HG03280 (cell line): ENCODE measurements around the gene ADAP1.
"Not testable (repeated sequence)": the region's sequence is repeated elsewhere in the genome, so short reads cannot be mapped to it uniquely, and the experiment has no call there.

Source experiments
- ATAC-seq: cut with Tn5 transposase; IDR thresholded peaks from one replicate; pipeline ENCODE4 v1.9.1; 2021; ENCODE audit warnings: mild to moderate bottlenecking, moderate library complexity; ENCODE audit not compliant: unreplicated experiment

ADAP1 gene

GRCh38 chr7:885261-885892, 69.1 kb downstream of the ADAP1 start:
- ATAC-seq = no peak

GRCh38 chr7:884191-885003, 70.1 kb downstream of the ADAP1 start:
- no peak for ATAC-seq

- ATAC-seq = no peak
Observed at GRCh38 chr7:883055-884021, 71.1 kb downstream of the ADAP1 start.

- ATAC-seq = no peak
Observed at GRCh38 chr7:882336-883035, 72.0 kb downstream of the ADAP1 start.

- no peak for ATAC-seq
Observed at GRCh38 chr7:881441-882234, 72.8 kb downstream of the ADAP1 start.

GRCh38 chr7:880450-880849, 74.0 kb downstream of the ADAP1 start:
- no peak for ATAC-seq

- no peak for ATAC-seq
Observed at GRCh38 chr7:879706-880105, 74.8 kb downstream of the ADAP1 start.

GRCh38 chr7:879093-879492, 75.4 kb downstream of the ADAP1 start:
- ATAC-seq = no peak

- ATAC-seq = no peak
Observed at GRCh38 chr7:877312-878232, 76.9 kb downstream of the ADAP1 start.

- ATAC-seq = no peak
Observed at GRCh38 chr7:876972-877311, 77.5 kb downstream of the ADAP1 start.

- peak; percentile 78 for ATAC-seq
Observed at GRCh38 chr7:876077-876971, 78.2 kb downstream of the ADAP1 start, which contains the start of gene GET4. Gene GET4, plus strand, starts transcription at chr7:876554. Its CDS starts 92 bp downstream, at chr7:876646.

GRCh38 chr7:875476-876076, 78.9 kb downstream of the ADAP1 start:
- ATAC-seq = no peak

- ATAC-seq = no peak
Observed at GRCh38 chr7:875051-875450, 79.4 kb downstream of the ADAP1 start.

- no peak for ATAC-seq
Observed at GRCh38 chr7:874031-874749, 80.3 kb downstream of the ADAP1 start.

GRCh38 chr7:873367-874002, 81.0 kb downstream of the ADAP1 start:
- ATAC-seq = no peak

- ATAC-seq = not testable (repeated sequence)
Observed at GRCh38 chr7:872685-873084, 81.8 kb downstream of the ADAP1 start.
